ENCODE results near the gene PSMB5.

Gene PSMB5

GRCh38 chr14:23062002-23062401 lies 27.3 kb upstream of the PSMB5 start (continued):
- TF ChIP-seq ZNF280C (tag by site-specific recombination; IDR thresholded peaks at IDR 0.05) (no peak), ZNF274 (IDR thresholded peaks at IDR 0.05; ENCODE audit: low read length) (no peak), ZNF274 (tag by site-specific recombination; IDR thresholded peaks at IDR 0.05; ENCODE audit: borderline replicate concordance) (no peak), ZNF366 (tag by site-specific recombination; conservative IDR thresholded peaks at IDR 0.05) (peak; percentile 54), ZFHX2 (tag by site-specific recombination; conservative IDR thresholded peaks at IDR 0.05) (peak; percentile 63), ZNF830 (tag by site-specific recombination; IDR thresholded peaks at IDR 0.05; ENCODE audit: low read depth) (no peak), ZNF792 (tag by site-specific recombination; IDR thresholded peaks at IDR 0.05) (no peak), BCL11A (tag by site-specific recombination; IDR thresholded peaks at IDR 0.05; ENCODE audit: low read depth) (0 out of 2 replicates have a peak, but pooled peaks have one; percentile 46), GLIS2 (tag by site-specific recombination; IDR thresholded peaks at IDR 0.05) (peak; percentile 56; the same call in 1 of the 2 replicates), ZNF174 (tag by site-specific recombination; IDR thresholded peaks at IDR 0.05) (no peak), ZNF239 (tag by site-specific recombination; IDR thresholded peaks at IDR 0.05) (no peak), SCRT1 (tag by site-specific recombination; IDR thresholded peaks at IDR 0.05; ENCODE audit: borderline replicate concordance) (peak; percentile 36; the same call in 1 of the 2 replicates), ZNF398 (tag by site-specific recombination; IDR thresholded peaks at IDR 0.05) (peak; percentile 44; the same call in 1 of the 2 replicates), ZBTB44 (tag by site-specific recombination; IDR thresholded peaks at IDR 0.05) (no peak), ZNF571 (tag by site-specific recombination; IDR thresholded peaks at IDR 0.05) (no peak), KLF8 (tag by site-specific recombination; IDR thresholded peaks at IDR 0.05) (peak; percentile 57), SP7 (tag by site-specific recombination; IDR thresholded peaks at IDR 0.05) (peak; percentile 76), ZNF202 (tag by site-specific recombination; IDR thresholded peaks at IDR 0.05; ENCODE audit: borderline replicate concordance) (no peak), ZNF791 (tag by site-specific recombination; IDR thresholded peaks at IDR 0.05) (no peak), ZNF132 (tag by site-specific recombination; IDR thresholded peaks at IDR 0.05; ENCODE audit: borderline replicate concordance) (no peak), ZBTB1 (tag by site-specific recombination; IDR thresholded peaks at IDR 0.05) (no peak), ZNF776 (tag by site-specific recombination; IDR thresholded peaks at IDR 0.05; ENCODE audit: borderline replicate concordance) (no peak), ZNF24 (tag by site-specific recombination; IDR thresholded peaks at IDR 0.05) (peak; percentile 78), SCRT2 (tag by site-specific recombination; IDR thresholded peaks at IDR 0.05) (peak; percentile 87), ZNF514 (tag by site-specific recombination; IDR thresholded peaks at IDR 0.05) (no peak), ZNF146 (tag by site-specific recombination; IDR thresholded peaks at IDR 0.05) (no peak), ZBTB21 (tag by site-specific recombination; IDR thresholded peaks at IDR 0.05) (peak; percentile 55)
- TF ChIP-seq, protein P1, sequence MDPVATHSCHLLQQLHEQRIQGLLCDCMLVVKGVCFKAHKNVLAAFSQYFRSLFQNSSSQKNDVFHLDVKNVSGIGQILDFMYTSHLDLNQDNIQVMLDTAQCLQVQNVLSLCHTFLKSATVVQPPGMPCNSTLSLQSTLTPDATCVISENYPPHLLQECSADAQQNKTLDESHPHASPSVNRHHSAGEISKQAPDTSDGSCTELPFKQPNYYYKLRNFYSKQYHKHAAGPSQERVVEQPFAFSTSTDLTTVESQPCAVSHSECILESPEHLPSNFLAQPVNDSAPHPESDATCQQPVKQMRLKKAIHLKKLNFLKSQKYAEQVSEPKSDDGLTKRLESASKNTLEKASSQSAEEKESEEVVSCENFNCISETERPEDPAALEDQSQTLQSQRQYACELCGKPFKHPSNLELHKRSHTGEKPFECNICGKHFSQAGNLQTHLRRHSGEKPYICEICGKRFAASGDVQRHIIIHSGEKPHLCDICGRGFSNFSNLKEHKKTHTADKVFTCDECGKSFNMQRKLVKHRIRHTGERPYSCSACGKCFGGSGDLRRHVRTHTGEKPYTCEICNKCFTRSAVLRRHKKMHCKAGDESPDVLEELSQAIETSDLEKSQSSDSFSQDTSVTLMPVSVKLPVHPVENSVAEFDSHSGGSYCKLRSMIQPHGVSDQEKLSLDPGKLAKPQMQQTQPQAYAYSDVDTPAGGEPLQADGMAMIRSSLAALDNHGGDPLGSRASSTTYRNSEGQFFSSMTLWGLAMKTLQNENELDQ (tag by site-specific recombination; IDR thresholded peaks at IDR 0.05; ENCODE audit: low read depth) = no peak
- TF ChIP-seq, protein P2, sequence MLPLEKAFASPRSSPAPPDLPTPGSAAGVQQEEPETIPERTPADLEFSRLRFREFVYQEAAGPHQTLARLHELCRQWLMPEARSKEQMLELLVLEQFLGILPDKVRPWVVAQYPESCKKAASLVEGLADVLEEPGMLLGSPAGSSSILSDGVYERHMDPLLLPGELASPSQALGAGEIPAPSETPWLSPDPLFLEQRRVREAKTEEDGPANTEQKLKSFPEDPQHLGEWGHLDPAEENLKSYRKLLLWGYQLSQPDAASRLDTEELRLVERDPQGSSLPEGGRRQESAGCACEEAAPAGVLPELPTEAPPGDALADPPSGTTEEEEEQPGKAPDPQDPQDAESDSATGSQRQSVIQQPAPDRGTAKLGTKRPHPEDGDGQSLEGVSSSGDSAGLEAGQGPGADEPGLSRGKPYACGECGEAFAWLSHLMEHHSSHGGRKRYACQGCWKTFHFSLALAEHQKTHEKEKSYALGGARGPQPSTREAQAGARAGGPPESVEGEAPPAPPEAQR (tag by site-specific recombination; IDR thresholded peaks at IDR 0.05) = no peak
- TF ChIP-seq, protein P3, sequence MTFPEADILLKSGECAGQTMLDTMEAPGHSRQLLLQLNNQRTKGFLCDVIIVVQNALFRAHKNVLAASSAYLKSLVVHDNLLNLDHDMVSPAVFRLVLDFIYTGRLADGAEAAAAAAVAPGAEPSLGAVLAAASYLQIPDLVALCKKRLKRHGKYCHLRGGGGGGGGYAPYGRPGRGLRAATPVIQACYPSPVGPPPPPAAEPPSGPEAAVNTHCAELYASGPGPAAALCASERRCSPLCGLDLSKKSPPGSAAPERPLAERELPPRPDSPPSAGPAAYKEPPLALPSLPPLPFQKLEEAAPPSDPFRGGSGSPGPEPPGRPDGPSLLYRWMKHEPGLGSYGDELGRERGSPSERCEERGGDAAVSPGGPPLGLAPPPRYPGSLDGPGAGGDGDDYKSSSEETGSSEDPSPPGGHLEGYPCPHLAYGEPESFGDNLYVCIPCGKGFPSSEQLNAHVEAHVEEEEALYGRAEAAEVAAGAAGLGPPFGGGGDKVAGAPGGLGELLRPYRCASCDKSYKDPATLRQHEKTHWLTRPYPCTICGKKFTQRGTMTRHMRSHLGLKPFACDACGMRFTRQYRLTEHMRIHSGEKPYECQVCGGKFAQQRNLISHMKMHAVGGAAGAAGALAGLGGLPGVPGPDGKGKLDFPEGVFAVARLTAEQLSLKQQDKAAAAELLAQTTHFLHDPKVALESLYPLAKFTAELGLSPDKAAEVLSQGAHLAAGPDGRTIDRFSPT (tag by site-specific recombination; IDR thresholded peaks at IDR 0.05) = no peak; the same call in 1 of the 2 replicates

Measured in HEK293 (cell line).